HepG2 (cell line): Measurements from ENCODE around the gene CEP68. TPM values are rescaled to one million over a fixed set of nuclear protein-coding genes. Genes with fewer than 3 reads are reported as not detected.

Experiments
- ATF2 ChIP-seq: sonication (generic); formaldehyde crosslinking; IDR thresholded peaks from 2 replicates; pipeline ENCODE4 v1.4.0; 2020; ENCODE audit warnings: missing genetic modification reagents
- HMGXB3 ChIP-seq: sonication (generic); formaldehyde crosslinking; IDR thresholded peaks from 2 replicates; pipeline ENCODE4 v1.4.0; 2020; ENCODE audit warnings: missing genetic modification reagents, borderline replicate concordance
- HNF1B ChIP-seq: sonication (generic); formaldehyde crosslinking; IDR thresholded peaks from 2 replicates; pipeline ENCODE4 v1.5.1; 2020; ENCODE audit warnings: mild to moderate bottlenecking, moderate library complexity, missing genetic modification reagents
- IRF2 ChIP-seq: IDR thresholded peaks from 2 replicates; pipeline ENCODE4 v1.6.1; 2018; ENCODE audit warnings: missing genetic modification reagents, missing compliant biosample characterization
- PPARG ChIP-seq: conservative IDR thresholded peaks from 2 replicates; pipeline ENCODE4 v1.6.1; 2016; ENCODE audit warnings: missing biosample characterization, missing genetic modification reagents
- SMC3 ChIP-seq: IDR thresholded peaks from 2 replicates; pipeline ENCODE4 v1.6.1; 2011; ENCODE audit warnings: low read length, improper control_type of control experiment
- THYN1 ChIP-seq: sonication (generic); formaldehyde crosslinking; IDR thresholded peaks from 2 replicates; pipeline ENCODE4 v1.8.1; 2023; ENCODE audit warnings: low read depth, mild to moderate bottlenecking, moderate library complexity, missing genetic modification reagents, borderline replicate concordance
- ZNF414 ChIP-seq: sonication (generic); formaldehyde crosslinking; IDR thresholded peaks from 2 replicates; pipeline ENCODE4 v1.5.0; 2020; ENCODE audit warnings: missing genetic modification reagents
- ZNF782 ChIP-seq: sonication (generic); formaldehyde crosslinking; IDR thresholded peaks from 2 replicates; pipeline ENCODE4 v1.4.0; 2020; ENCODE audit warnings: missing genetic modification reagents, mild to moderate bottlenecking, borderline replicate concordance
- polyA plus RNA-seq, 8 experiments: library from polyadenylated mRNA; depleted of rRNA in 3 of 8; stranded (reverse) in 7 of 8; unstranded in 1 of 8; fragments of >200 nt; fragmentation: Illumina TruSeq in 4 of 8; extraction: Trizol in 4 of 8; gene quantifications; 2 replicates each; pipeline versions ENCODE4 v1.2.1 to v1.2.3, GENCODE V29; 2011 to 2016; ENCODE audit warnings: low read depth in 4 of 8, missing spikeins in 1 of 8, mixed read lengths in 1 of 8; ENCODE audit not compliant: insufficient read depth in 1 of 8
- total RNA-seq, 5 experiments: library from RNA; depleted of rRNA; stranded (reverse); fragments of >200 nt; fragmentation: Illumina TruSeq; extraction: Trizol; gene quantifications; 2 replicates each; pipeline ENCODE4 v1.2.3, GENCODE V29; 2016; ENCODE audit warnings: low read depth in 1 of 5
- TF ChIP-seq, protein P1 (sequence below): sonication (generic); formaldehyde crosslinking; IDR thresholded peaks from 2 replicates; pipeline ENCODE4 v1.4.0; 2020; ENCODE audit warnings: low read depth, missing genetic modification reagents
- TF ChIP-seq, protein P2 (sequence below), 2 experiments: sonication (generic) in 1 of 2; formaldehyde crosslinking in 1 of 2; IDR thresholded peaks; 2 replicates each; pipeline versions ENCODE4 v1.5.1 to v1.6.1; 2011 to 2020; ENCODE audit warnings: borderline replicate concordance in 1 of 2, low read depth in 1 of 2, low read length in 1 of 2, mild to moderate bottlenecking in 1 of 2, missing genetic modification reagents in 1 of 2, moderate library complexity in 1 of 2

The CEP68 gene
- total and polyA plus RNA-seq, 2 of the 13 experiments (the other 11 are each of a cell fraction or from before 2014, with no cell fraction given), result 5.7 to 9.3 TPM

GRCh38 chr2:65040400-65041261 is 15.6 kb upstream of the CEP68 start (continued):
- TF ChIP-seq ATF2 (peak; percentile 68), ZNF414 (CRISPR knock-in tag) (0 out of 2 replicates have a peak, but pooled peaks have one; percentile 54), SMC3 (peak; percentile 99), PPARG (CRISPR knock-in tag) (0 out of 2 replicates have a peak, but pooled peaks have one; percentile 37), IRF2 (CRISPR knock-in tag) (peak; percentile 71; the same call in 1 of the 2 replicates), THYN1 (CRISPR knock-in tag) (no peak), HNF1B (CRISPR knock-in tag) (peak; percentile 48; the same call in 1 of the 2 replicates), ZNF782 (CRISPR knock-in tag) (peak; percentile 52; the same call in 1 of the 2 replicates), HMGXB3 (CRISPR knock-in tag) (0 out of 2 replicates have a peak, but pooled peaks have one; percentile 42)
- TF ChIP-seq, protein P1, sequence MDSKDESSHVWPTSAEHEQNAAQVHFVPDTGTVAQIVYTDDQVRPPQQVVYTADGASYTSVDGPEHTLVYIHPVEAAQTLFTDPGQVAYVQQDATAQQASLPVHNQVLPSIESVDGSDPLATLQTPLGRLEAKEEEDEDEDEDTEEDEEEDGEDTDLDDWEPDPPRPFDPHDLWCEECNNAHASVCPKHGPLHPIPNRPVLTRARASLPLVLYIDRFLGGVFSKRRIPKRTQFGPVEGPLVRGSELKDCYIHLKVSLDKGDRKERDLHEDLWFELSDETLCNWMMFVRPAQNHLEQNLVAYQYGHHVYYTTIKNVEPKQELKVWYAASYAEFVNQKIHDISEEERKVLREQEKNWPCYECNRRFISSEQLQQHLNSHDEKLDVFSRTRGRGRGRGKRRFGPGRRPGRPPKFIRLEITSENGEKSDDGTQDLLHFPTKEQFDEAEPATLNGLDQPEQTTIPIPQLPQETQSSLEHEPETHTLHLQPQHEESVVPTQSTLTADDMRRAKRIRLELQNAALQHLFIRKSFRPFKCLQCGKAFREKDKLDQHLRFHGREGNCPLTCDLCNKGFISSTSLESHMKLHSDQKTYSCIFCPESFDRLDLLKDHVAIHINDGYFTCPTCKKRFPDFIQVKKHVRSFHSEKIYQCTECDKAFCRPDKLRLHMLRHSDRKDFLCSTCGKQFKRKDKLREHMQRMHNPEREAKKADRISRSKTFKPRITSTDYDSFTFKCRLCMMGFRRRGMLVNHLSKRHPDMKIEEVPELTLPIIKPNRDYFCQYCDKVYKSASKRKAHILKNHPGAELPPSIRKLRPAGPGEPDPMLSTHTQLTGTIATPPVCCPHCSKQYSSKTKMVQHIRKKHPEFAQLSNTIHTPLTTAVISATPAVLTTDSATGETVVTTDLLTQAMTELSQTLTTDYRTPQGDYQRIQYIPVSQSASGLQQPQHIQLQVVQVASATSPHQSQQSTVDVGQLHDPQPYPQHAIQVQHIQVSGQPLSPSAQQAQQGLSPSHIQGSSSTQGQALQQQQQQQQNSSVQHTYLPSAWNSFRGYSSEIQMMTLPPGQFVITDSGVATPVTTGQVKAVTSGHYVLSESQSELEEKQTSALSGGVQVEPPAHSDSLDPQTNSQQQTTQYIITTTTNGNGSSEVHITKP, result 0 out of 2 replicates have a peak, but pooled peaks have one; percentile 52
- TF ChIP-seq, protein P2, sequence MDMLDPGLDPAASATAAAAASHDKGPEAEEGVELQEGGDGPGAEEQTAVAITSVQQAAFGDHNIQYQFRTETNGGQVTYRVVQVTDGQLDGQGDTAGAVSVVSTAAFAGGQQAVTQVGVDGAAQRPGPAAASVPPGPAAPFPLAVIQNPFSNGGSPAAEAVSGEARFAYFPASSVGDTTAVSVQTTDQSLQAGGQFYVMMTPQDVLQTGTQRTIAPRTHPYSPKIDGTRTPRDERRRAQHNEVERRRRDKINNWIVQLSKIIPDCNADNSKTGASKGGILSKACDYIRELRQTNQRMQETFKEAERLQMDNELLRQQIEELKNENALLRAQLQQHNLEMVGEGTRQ (IDR thresholded peaks at IDR 0.05; ENCODE audit: low read depth, low read length), result no peak
- TF ChIP-seq, protein P2 (CRISPR knock-in tag; IDR thresholded peaks at IDR 0.05; ENCODE audit: borderline replicate concordance), result 0 out of 2 replicates have a peak, but pooled peaks have one; percentile 36
